MV-4-11 (cell line): ENCODE measurements around the gene ARMH3.

Experiments used
- DNase-seq: peaks from one replicate; lab custom pipeline; 2025; lab: John Stamatoyannopoulos, UW

ARMH3 gene

DNA sequence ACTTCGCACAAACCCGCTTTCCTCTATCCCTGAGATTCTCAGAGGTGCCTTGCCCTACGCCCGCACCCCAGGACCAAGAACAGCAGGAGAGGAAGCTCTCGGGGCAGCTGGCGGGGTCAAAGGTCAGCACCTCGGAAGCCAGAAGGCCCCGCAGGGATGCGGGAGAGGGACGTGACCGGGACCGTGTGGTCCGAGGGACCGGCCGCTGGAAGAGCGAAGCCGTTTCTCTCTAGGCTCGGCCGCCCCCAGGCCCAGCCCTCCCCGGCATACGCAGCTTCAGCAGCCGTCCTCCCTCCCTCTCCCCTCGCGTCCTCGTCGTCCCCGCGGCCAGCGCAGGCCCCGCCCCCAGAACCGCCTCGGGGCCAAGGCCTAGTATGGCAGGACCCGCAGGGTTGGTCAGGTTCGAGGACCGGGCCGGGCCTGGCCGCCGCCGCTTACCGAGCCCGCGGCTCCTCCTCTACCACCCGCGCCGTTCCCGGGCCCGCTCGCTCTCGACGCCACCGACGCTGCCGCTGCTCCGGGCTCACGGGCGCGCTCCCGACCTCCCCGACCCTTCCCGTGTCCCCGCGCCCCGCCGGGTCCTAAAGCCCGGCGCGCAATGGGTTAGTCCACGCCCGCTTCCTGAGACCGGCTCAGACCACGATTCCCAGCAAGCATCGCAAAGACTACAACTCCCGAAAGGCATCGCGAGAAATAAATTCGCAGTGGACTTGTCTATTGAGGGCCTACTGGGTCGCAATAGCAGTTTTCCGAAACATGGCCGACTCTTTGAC, at the start of gene ARMH3:
TSS of gene ARMH3 (minus strand) at position 527 of the 773 bp plus-strand sequence. CDS start 16,059 bp downstream, outside the sequence.
- peak; percentile 97 for DNase-seq

DNA sequence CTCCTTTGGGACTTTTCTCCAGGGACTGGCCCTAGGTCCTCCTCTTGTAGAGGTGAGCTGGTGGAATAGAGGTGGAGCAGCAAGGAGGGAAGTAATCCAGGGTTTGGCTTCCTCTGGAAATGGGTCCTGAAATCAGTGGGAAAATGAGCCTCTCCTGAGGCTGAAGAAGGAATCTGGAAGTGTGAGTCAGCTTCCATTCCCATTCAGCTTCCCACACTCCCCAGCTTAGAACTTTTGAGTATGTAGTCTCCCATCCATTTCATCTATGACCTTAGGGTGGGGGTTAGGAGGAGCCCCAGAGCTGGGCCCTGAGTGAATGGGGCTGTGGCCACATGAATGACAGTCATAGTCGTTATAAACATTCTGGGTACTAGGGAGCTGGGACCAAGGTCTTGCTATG, 46.4 kb upstream of the ARMH3 start:
- DNase-seq, result no peak

- DNase-seq, result no peak
Observed at GRCh38 chr10:102101152-102101551, 45.2 kb upstream of the ARMH3 start.

DNA sequence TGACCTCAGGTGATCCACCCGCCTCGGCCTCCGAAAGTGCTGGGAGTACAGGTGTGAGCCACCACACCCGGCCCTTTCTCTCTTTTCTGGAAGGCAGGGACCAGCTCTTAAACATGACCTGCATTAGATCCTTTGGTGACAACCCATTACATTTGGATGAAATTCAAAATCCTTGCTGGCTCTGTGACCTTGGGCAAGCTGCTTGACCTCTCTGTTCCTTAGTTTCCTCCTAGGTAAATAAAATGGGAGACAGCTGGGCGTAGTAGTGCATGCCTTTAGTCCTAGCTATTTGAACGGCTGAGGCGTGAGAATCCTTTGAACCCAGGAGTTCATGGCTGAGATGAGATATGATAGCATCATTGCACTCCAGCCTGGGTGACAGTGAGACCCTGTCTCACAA, 40.5 kb upstream of the ARMH3 start:
- DNase-seq, result no peak

GRCh38 chr10:102090772-102091171, 34.8 kb upstream of the ARMH3 start:
- no peak for DNase-seq

DNA sequence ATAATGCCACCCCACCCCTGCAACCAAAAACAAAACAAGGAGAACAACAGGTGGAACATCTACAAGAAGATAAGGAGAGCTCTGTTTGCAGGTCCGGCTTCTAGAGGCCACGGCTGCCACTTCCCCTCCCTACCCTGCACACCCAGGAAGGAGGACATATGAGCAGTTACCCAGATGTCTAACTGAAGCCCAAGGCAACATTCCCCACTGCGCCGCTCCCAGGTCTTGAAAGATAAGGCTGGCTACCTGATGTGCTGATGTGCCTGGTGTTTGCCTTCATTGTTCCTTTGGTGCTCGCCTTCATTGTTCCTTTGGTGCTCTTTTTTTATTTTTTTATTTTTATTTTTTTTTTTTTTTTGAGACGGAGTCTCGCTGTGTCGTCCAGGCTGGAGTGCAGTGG, 30.2 kb upstream of the ARMH3 start:
- DNase-seq, result no peak

DNA sequence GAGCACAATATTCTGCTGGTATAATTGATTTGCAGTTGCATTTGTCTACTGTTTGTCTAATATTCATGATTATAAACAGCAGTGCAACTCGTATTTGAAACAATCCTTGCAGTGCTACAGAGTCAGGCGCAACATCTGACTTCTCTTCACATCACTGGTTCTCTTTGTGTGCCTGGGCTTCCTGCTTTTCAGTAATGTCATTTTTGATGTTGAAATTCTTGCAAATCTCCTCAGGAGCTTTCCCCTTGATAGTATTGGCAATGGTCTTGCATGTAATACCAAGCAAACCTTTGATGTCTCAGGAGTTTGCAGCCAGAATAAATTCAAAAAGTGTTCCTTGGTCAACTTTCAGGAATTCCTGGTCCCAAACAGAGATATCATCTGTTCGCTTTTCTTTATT, 29.4 kb upstream of the ARMH3 start:
- peak; percentile 5 for DNase-seq

DNA sequence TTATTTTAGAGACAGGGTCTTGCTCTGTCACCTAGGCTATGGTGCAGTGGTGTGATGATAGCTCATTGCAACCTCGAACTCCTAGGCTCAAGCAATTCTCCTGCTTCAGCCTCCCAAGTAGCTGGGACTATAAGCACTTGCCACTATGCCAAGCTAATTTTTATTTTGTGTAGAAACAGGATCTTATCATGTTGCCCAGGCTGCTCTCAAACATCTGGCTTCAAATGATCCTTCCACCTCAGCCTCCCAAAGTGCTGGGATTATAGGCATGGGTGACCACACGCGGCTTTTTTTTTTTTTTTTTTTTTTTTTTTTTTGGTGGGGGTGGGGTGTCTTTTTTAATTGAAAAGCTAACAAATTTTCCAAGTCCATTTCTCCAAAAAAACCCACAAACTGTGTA, 27.6 kb upstream of the ARMH3 start:
- no peak for DNase-seq

GRCh38 chr10:102072673-102073527, 16.9 kb upstream of the ARMH3 start:
- DNase-seq, result peak; percentile 61

GRCh38 chr10:102069071-102069470, 13.1 kb upstream of the ARMH3 start:
- DNase-seq, result peak; percentile 61

DNA sequence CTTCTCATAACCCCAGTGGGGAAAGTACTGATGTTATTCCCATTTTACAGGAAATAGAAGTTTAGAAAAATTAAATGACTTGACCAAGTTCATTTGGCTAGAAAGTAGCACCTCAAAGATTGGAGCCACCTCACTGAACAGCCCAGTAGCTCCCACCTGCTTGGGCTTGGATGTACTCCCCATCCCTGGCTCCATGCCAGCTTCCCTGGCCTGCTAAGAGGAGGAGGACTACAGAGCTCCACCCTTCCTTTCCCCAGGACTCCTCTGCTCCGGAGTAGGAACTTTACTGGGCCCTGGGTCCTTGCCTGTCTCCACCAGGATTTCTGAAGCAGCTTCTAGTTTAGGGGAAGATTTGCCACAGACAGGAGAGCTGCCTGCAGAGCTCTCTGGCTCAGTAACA, 12.2 kb upstream of the ARMH3 start:
- no peak for DNase-seq

DNA sequence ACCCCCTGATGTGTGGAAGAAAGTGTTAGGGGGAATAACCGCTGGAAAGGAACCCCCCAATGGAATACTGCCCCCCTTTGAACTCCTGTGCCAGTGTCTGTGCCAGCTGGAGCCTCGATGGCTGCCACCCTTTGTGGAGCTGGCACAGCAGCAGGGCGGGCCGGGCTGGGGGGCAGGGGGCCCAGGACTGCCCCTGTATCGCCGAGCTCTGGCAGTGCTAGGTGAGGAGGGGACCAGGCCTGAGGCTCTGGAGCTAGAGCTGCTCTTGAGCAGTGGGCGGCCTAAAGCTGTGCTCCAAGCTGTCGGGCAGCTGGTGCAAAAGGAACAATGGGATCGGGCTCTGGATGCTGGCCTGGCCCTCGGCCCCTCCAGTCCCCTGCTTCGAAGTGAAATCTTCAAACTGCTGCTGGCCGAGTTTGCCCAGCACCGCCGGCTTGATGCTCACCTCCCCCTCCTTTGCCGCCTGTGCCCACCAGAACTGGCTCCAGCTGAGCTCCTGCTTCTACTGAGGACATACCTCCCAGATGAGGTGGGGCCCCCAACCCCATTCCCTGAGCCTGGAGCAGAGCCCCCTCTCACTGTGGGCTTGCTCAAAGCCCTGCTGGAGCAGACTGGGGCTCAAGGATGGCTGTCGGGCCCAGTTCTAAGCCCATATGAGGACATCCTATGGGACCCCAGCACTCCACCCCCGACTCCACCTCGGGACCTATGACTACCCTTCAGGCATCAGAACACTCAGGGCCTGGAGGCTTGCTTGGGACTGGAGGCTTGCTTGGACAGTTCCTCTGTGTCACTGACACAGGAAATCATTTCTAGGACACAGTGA, 11.3 kb upstream of the ARMH3 start:
- DNase-seq, result no peak

DNA sequence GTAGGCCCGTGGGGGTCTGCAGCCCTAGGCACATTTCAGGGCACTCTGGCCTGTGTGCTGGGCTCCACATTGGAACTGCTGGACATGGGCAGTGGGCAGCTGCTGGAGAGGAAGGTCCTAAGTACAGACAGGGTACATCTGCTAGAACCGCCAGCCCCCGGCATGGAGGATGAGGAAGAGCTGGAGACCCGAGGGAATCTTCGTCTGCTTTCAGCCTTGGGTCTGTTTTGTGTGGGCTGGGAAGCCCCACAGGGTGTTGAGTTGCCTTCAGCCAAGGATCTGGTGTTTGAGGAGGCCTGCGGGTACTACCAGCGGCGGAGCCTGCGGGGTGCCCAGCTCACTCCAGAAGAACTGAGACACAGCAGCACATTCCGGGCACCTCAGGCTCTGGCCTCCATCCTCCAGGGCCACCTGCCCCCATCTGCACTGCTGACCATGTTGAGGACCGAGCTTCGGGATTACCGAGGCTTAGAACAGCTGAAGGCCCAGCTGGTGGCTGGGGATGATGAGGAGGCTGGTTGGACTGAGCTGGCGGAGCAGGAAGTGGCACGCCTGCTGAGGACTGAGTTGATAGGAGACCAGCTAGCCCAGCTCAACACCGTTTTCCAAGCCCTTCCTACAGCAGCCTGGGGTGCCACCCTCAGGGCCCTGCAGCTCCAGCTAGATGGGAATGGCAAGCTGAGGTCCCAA, 10.6 kb upstream of the ARMH3 start:
- DNase-seq, result no peak

GRCh38 chr10:102065561-102066398, 9.8 kb upstream of the ARMH3 start:
- no peak for DNase-seq

GRCh38 chr10:102064868-102065560, 9.0 kb upstream of the ARMH3 start, which contains the start of gene HPS6:
TSS of gene HPS6 (plus strand) at chr10:102065349. CDS start at chr10:102065475, 126 bp downstream.
- peak; percentile 86 for DNase-seq

DNA sequence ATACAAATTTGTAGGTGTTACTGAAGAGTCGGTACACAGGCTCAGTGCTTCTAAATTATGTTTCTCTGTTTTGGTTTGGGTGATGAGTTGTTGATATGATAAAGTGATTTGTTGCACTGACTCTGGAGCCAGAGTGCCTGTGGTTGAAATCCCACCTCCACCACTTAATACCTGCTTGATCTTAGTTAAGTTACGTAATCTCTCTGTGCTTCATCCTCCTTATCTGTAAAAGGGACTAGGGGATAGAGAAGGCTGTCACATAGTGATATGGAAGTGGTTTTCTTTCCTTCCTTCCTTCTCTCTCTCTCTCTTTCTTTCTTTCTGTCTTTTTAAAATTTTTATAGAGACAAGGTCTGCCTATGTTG, 8.5 kb upstream of the ARMH3 start:
- no peak for DNase-seq

- DNase-seq, result no peak
Observed at GRCh38 chr10:102059987-102060386, 4.0 kb upstream of the ARMH3 start.

DNA sequence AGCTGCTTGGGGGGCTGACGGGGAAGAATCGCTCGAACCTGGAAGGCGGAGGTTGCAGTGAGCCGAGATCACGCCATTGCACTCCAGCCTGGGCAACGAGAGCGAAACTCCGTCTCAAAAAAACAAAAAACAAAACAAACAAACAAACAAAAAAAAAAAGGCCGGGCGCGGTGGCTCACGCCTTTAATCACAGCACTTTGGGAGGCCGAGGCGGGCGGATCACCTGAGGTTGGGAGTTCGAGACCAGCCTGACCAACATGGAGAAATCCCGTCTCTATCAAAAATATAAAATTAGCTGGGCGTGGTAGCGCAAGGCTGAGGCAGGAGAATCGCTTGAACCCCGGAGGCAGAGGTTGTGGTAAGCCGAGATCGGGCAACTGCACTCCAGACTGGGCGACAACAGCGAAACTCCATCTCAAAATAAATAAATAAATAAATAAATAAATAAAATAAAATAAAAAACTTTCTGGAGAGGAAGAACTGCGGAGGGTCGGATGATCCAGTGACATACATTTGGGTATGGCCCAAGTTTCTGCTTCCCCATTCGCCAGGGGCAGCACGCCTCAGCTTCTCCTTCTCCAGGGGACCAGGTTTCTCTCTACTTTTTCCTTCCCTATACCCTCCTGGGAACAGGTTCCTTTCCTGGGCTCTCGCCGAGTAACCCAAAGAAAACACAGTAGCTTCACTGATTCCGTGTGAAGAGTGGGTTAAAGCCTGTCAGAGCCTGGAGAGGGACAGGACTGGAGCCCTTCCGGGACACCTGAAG, 909 bp downstream of the ARMH3 start:
- DNase-seq, result peak; percentile 45

- no peak for DNase-seq
Observed at GRCh38 chr10:102046095-102046494, 9.9 kb downstream of the ARMH3 start.
